Measurements from ENCODE around the gene TCAF1.

The TCAF1 gene

GRCh38 chr7:143901668-143902331 is at the start of gene TCAF1:
TCAF1 (minus strand) TSS chr7:143902176; CDS start chr7:143876608, 25,568 bp downstream.
- peak within 1 kb of the TSS; percentile 82 for H3K4me3 ChIP-seq (ENCODE audit: low read length)
- TF ChIP-seq CTCF (conservative IDR thresholded peaks at IDR 0.05; ENCODE audit: low read depth, low read length) = peak; percentile 52
- DNase-seq (ENCODE audit: low read depth) = peak; percentile 75

- no peak overlapping the region for H3K4me3 ChIP-seq (ENCODE audit: low read length)
- DNase-seq (ENCODE audit: low read depth) = no peak
- TF ChIP-seq CTCF (conservative IDR thresholded peaks at IDR 0.05; ENCODE audit: low read depth, low read length) = no peak
Measured at GRCh38 chr7:143948733-143949132, 46.8 kb upstream of the TCAF1 start.

- H3K4me3 ChIP-seq (ENCODE audit: low read length) = no peak overlapping the region
- no peak for DNase-seq (ENCODE audit: low read depth)
- no peak for TF ChIP-seq CTCF (conservative IDR thresholded peaks at IDR 0.05; ENCODE audit: low read depth, low read length)
Measured at GRCh38 chr7:143947111-143947510, 45.1 kb upstream of the TCAF1 start.

- no peak for TF ChIP-seq CTCF (conservative IDR thresholded peaks at IDR 0.05; ENCODE audit: low read depth, low read length)
Measured at GRCh38 chr7:143945423-143945822, 43.4 kb upstream of the TCAF1 start.

GRCh38 chr7:143938379-143939243 is 36.6 kb upstream of the TCAF1 start:
- TF ChIP-seq CTCF (conservative IDR thresholded peaks at IDR 0.05; ENCODE audit: low read depth, low read length) = no peak
- H3K4me3 ChIP-seq (ENCODE audit: low read length) = no peak overlapping the region
- no peak for DNase-seq (ENCODE audit: low read depth)

More at GRCh38 chr7:143945423-143945822, 43.4 kb upstream of the TCAF1 start:
- H3K4me3 ChIP-seq (ENCODE audit: low read length) = no peak overlapping the region
- DNase-seq (ENCODE audit: low read depth) = no peak

- H3K4me3 ChIP-seq (ENCODE audit: low read length) = no peak overlapping the region
- DNase-seq (ENCODE audit: low read depth) = peak; percentile 45
- TF ChIP-seq CTCF (conservative IDR thresholded peaks at IDR 0.05; ENCODE audit: low read depth, low read length) = no peak
Measured at GRCh38 chr7:143936087-143937009, 34.4 kb upstream of the TCAF1 start.
